GM13977 (cell line): ENCODE results near the gene ADAMTS8.

ENCODE experiments used
- DNase-seq: peaks from one replicate; pipeline ENCODE4 v3.0.0; 2012; ENCODE audit warnings: low spot score
- in situ Hi-C: fragments of 300-500 bp; cut with MboI; formaldehyde crosslinking; loops from one replicate; pipeline ENCODE4 v1.12.0; 2022; ENCODE audit warnings: low sequenced_read_pairs, low pct_unique_long_range_greater_than_20kb, mixed read lengths, inconsistent platforms; ENCODE audit not compliant: unreplicated experiment
- TF ChIP-seq, protein P1 (sequence below): IDR thresholded peaks from 2 replicates; pipeline ENCODE4 v1.5.1; 2012; ENCODE audit warnings: mild to moderate bottlenecking, control low read depth; ENCODE audit not compliant: insufficient read depth; ENCODE audit errors: extremely low read depth, missing control alignments

Gene ADAMTS8

GRCh38 chr11:130462101-130462885 is 33.9 kb upstream of the ADAMTS8 start:
- no peak for DNase-seq
- TF ChIP-seq, protein P1, sequence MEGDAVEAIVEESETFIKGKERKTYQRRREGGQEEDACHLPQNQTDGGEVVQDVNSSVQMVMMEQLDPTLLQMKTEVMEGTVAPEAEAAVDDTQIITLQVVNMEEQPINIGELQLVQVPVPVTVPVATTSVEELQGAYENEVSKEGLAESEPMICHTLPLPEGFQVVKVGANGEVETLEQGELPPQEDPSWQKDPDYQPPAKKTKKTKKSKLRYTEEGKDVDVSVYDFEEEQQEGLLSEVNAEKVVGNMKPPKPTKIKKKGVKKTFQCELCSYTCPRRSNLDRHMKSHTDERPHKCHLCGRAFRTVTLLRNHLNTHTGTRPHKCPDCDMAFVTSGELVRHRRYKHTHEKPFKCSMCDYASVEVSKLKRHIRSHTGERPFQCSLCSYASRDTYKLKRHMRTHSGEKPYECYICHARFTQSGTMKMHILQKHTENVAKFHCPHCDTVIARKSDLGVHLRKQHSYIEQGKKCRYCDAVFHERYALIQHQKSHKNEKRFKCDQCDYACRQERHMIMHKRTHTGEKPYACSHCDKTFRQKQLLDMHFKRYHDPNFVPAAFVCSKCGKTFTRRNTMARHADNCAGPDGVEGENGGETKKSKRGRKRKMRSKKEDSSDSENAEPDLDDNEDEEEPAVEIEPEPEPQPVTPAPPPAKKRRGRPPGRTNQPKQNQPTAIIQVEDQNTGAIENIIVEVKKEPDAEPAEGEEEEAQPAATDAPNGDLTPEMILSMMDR: no peak
- in situ Hi-C loops: no loop called here

GRCh38 chr11:130459521-130459920 is 31.1 kb upstream of the ADAMTS8 start:
- TF ChIP-seq, protein P1: no peak

DNA sequence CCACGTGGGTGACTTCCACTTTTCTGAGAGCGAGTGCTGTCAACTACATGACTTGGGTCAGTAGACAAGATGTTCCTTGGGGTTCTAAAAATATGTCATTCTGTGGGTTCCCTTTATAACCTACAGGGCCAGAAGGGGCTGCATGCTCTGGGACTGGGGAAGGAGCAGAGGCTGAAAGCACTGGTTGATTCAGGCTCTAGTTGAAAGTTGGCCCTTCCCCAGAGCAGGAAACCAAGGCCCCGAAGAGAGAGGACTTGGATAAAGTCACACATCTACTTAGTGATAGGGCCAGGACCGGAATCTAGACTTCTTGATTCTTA is 30.0 kb upstream of the ADAMTS8 start:
- no peak for DNase-seq
- TF ChIP-seq, protein P1: no peak
- in situ Hi-C loops: no loop called here

More at GRCh38 chr11:130459521-130459920, 31.1 kb upstream of the ADAMTS8 start:
- in situ Hi-C loops: no loop called here
- DNase-seq: no peak

- no peak for DNase-seq
- TF ChIP-seq, protein P1: no peak
- in situ Hi-C loops: no loop called here
These were observed 29.4 kb upstream of the ADAMTS8 start for GRCh38 chr11:130457623-130458409.

GRCh38 chr11:130456286-130456685 is 27.9 kb upstream of the ADAMTS8 start:
- no peak for DNase-seq
- TF ChIP-seq, protein P1: no peak
- in situ Hi-C loops: no loop called here

DNA sequence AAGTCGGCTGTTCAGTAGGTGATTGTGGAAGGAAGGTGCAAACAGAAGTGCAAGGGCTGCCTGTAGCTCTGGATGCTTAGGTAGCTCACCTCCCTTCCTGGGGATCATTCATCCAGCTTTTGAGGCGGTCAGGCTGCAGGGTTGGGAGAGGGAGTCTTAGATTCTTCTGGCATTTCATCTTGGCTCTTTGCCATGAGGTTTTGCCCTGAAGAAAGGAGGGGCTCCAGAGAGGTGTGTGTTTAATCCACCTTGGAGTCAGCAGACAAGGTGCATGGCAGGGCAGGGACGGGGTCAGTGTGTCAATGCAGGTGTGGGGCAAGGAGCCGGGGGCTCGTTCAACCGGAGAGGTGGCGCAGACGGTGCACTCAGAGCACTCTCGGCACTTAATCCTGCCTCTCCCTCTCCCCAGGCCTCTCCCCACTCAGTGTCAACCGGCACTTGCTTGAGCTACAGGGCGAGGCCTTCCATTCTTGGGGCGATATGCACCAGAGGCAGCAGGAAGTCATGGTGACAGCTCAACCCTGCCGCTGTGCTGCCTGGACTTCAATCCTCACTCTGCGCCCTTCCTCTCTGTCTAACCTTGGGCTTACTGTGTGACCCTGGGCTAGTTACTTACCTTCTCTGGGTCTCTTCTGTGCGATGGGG is 27.2 kb upstream of the ADAMTS8 start:
- TF ChIP-seq, protein P1: no peak
- in situ Hi-C loops: no loop called here
- no peak for DNase-seq
